Right renal pelvis (tissue), 4 donors: ENCODE measurements around the gene ZBTB42. TPM values are rescaled to one million over a fixed set of nuclear protein-coding genes. Genes with fewer than 3 reads are reported as not detected.
"Not testable (repeated sequence)": the region's sequence is repeated elsewhere in the genome, so short reads cannot be mapped to it uniquely, and the experiment has no call there.

Source experiments
- DNase-seq, 4 donors: peaks; one replicate each; pipeline ENCODE4 v3.0.0-alpha.2; 2013; ENCODE audit warnings: low read depth in 4 of 4, low spot score in 3 of 4, missing footprints in 1 of 4
- polyA plus RNA-seq, 4 donors: library from polyadenylated mRNA; unstranded; fragments of 120-200 nt; gene quantifications; one replicate each; pipeline ENCODE4 v1.2.1, GENCODE V29; 2013; ENCODE audit not compliant: insufficient read length in 4 of 4

Gene ZBTB42
- polyA plus RNA-seq, 4 donors, result 4.3 to 5.4 (median 4.8) TPM

- no peak for DNase-seq
Measured at GRCh38 chr14:104805326-104805678, 4.4 kb downstream of the ZBTB42 start.

- DNase-seq, result no peak
Measured at GRCh38 chr14:104805941-104806624, 5.2 kb downstream of the ZBTB42 start.

- no peak for DNase-seq
Measured at GRCh38 chr14:104806625-104807465, 5.9 kb downstream of the ZBTB42 start.

- DNase-seq, result no peak
Measured at GRCh38 chr14:104808456-104808855, 7.6 kb downstream of the ZBTB42 start.

- DNase-seq, result no peak
Measured at GRCh38 chr14:104810316-104810715, 9.4 kb downstream of the ZBTB42 start.

GRCh38 chr14:104813286-104813685 lies 12.4 kb downstream of the ZBTB42 start:
- no peak for DNase-seq

GRCh38 chr14:104814701-104815100 lies 13.8 kb downstream of the ZBTB42 start:
- DNase-seq, result not testable (repeated sequence)

- DNase-seq, result no peak
Measured at GRCh38 chr14:104816616-104816884, 15.6 kb downstream of the ZBTB42 start.

GRCh38 chr14:104817930-104818713 lies 17.2 kb downstream of the ZBTB42 start:
- DNase-seq, result no peak

- DNase-seq, result no peak
Measured at GRCh38 chr14:104818714-104819161, 17.8 kb downstream of the ZBTB42 start.

GRCh38 chr14:104819361-104819781 lies 18.5 kb downstream of the ZBTB42 start:
- DNase-seq, result no peak

GRCh38 chr14:104820669-104821228 lies 19.8 kb downstream of the ZBTB42 start:
- DNase-seq, result no peak

- DNase-seq, result no peak
Measured at GRCh38 chr14:104821229-104821945, 20.5 kb downstream of the ZBTB42 start.

- no peak for DNase-seq
Measured at GRCh38 chr14:104821971-104822608, 21.2 kb downstream of the ZBTB42 start.

- no peak for DNase-seq
Measured at GRCh38 chr14:104822821-104823615, 22.1 kb downstream of the ZBTB42 start.

GRCh38 chr14:104824353-104824997 lies 23.6 kb downstream of the ZBTB42 start:
- no peak for DNase-seq

- peak in 1 of 4 donors; percentile 67 for DNase-seq
Measured at GRCh38 chr14:104826189-104826860, 25.4 kb downstream of the ZBTB42 start.

- no peak for DNase-seq
Measured at GRCh38 chr14:104826861-104827176, 25.9 kb downstream of the ZBTB42 start.
